Fibroblast of lung (primary cell): Measurements from ENCODE around the gene MRAS. TPM values are rescaled to one million over a fixed set of nuclear protein-coding genes. Genes with fewer than 3 reads are reported as not detected.

ENCODE experiments used
- DNase-seq, 2 donors: peaks; one replicate each; pipeline versions ENCODE4 v3.0.0 to v3.0.0-alpha.2; 2010; ENCODE audit warnings: low read depth in 2 of 2
- H2AFZ ChIP-seq: 2 replicates; pipeline ENCODE4 v1.5.1; 2012; ENCODE audit warnings: low read length, control low read depth, inconsistent platforms
- H3K27ac ChIP-seq: 2 replicates; pipeline ENCODE4 v1.5.1; 2011; ENCODE audit warnings: low read length, control low read depth; ENCODE audit not compliant: insufficient read depth
- H3K27me3 ChIP-seq: 2 replicates; pipeline ENCODE4 v1.5.1; 2011; ENCODE audit warnings: mild to moderate bottlenecking, low read length; ENCODE audit not compliant: control insufficient read depth, insufficient read depth
- H3K36me3 ChIP-seq: 2 replicates; pipeline ENCODE4 v1.5.1; 2011; ENCODE audit warnings: low read length; ENCODE audit not compliant: control insufficient read depth, insufficient read depth
- H3K4me1 ChIP-seq: 2 replicates; pipeline ENCODE4 v1.5.1; 2011; ENCODE audit warnings: low read length; ENCODE audit not compliant: control insufficient read depth, insufficient read depth; ENCODE audit errors: extremely low read depth
- H3K4me2 ChIP-seq: 2 replicates; pipeline ENCODE4 v1.5.1; 2011; ENCODE audit warnings: low read length, control low read depth; ENCODE audit not compliant: insufficient read depth; ENCODE audit errors: extremely low read depth
- H3K4me3 ChIP-seq, 4 experiments: fragments of 200-600 bp in 1 of 4; sonication (generic) in 1 of 4; replicated peaks in 1 of 4; 2 replicates each; pipeline ENCODE4 v1.5.1; 2011 to 2016; ENCODE audit warnings: low read length in 4 of 4, low read depth in 3 of 4, mild to moderate bottlenecking in 3 of 4, control low read depth in 2 of 4, inconsistent platforms in 1 of 4, mixed read lengths in 1 of 4; ENCODE audit not compliant: insufficient read depth in 1 of 4; ENCODE audit errors: control extremely low read depth in 1 of 4
- H3K79me2 ChIP-seq: 2 replicates; pipeline ENCODE4 v1.5.1; 2012; ENCODE audit warnings: mild to moderate bottlenecking, low read length, inconsistent platforms; ENCODE audit not compliant: control insufficient read depth, insufficient read depth
- H3K9ac ChIP-seq: 2 replicates; pipeline ENCODE4 v1.5.1; 2011; ENCODE audit warnings: mild to moderate bottlenecking, low read length, control low read depth; ENCODE audit not compliant: insufficient read depth
- H3K9me3 ChIP-seq: 2 replicates; pipeline ENCODE4 v1.5.1; 2012; ENCODE audit warnings: low read depth, low read length; ENCODE audit not compliant: control insufficient read depth, insufficient read depth
- H4K20me1 ChIP-seq: 2 replicates; pipeline ENCODE4 v1.5.1; 2011; ENCODE audit warnings: low read length; ENCODE audit not compliant: control insufficient read depth, insufficient read depth; ENCODE audit errors: extremely low read depth
- EZH2 ChIP-seq: IDR thresholded peaks from 2 replicates; pipeline ENCODE4 v1.5.1; 2012; ENCODE audit warnings: low read length, control low read depth, mild to moderate bottlenecking; ENCODE audit errors: missing control alignments
- polyA plus RNA-seq, 2 donors: library from polyadenylated mRNA; depleted of rRNA in 1 of 2; stranded (reverse) in 1 of 2; unstranded in 1 of 2; fragments of >200 nt; gene quantifications; 2 replicates each; pipeline ENCODE4 v1.2.1, GENCODE V29; 2011 to 2012; ENCODE audit warnings: missing spikeins in 1 of 2
- total RNA-seq: library from RNA; depleted of rRNA; stranded (reverse); fragments of >200 nt; gene quantifications from 2 replicates; pipeline ENCODE4 v1.2.1, GENCODE V29; 2014
- TF ChIP-seq, protein P1 (sequence below), 2 donors: IDR thresholded peaks in 1 of 2; conservative IDR thresholded peaks in 1 of 2; 1 replicate in 1 of 2; 2 replicates in 1 of 2; pipeline ENCODE4 v1.5.1; 2011 to 2012; ENCODE audit warnings: low read length in 2 of 2, control low read depth in 1 of 2, inconsistent platforms in 1 of 2, low read depth in 1 of 2, mild to moderate bottlenecking in 1 of 2

The MRAS gene
- total and polyA plus RNA-seq, 2 donors (not counting 1 experiment from before 2014, with no cell fraction given): 35.3 to 73.0 TPM

GRCh38 chr3:138405486-138405885, 57.1 kb downstream of the MRAS start:
- Histone ChIP-seq H3K9ac (no peak overlapping the region), H3K4me1 (no peaks in the 10 kb centered on the region), H3K27ac (no peak overlapping the region), H3K36me3 (no peaks in the 10 kb centered on the region), H3K4me2 (no peak overlapping the region), H4K20me1 (no peaks in the 10 kb centered on the region), H3K9me3 (no peaks in the 10 kb centered on the region), H3K4me3 (no peak overlapping the region), H3K27me3 (no peaks in the 10 kb centered on the region), H2AFZ (no peak overlapping the region), H3K79me2 (no peaks in the 10 kb centered on the region)
- TF ChIP-seq, protein P1, sequence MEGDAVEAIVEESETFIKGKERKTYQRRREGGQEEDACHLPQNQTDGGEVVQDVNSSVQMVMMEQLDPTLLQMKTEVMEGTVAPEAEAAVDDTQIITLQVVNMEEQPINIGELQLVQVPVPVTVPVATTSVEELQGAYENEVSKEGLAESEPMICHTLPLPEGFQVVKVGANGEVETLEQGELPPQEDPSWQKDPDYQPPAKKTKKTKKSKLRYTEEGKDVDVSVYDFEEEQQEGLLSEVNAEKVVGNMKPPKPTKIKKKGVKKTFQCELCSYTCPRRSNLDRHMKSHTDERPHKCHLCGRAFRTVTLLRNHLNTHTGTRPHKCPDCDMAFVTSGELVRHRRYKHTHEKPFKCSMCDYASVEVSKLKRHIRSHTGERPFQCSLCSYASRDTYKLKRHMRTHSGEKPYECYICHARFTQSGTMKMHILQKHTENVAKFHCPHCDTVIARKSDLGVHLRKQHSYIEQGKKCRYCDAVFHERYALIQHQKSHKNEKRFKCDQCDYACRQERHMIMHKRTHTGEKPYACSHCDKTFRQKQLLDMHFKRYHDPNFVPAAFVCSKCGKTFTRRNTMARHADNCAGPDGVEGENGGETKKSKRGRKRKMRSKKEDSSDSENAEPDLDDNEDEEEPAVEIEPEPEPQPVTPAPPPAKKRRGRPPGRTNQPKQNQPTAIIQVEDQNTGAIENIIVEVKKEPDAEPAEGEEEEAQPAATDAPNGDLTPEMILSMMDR (conservative IDR thresholded peaks at IDR 0.05 in 1 of 2, IDR thresholded peaks at IDR 0.05 in 1 of 2; ENCODE audit: low read depth in 1 of 2, low read length in 2 of 2): no peak
- TF ChIP-seq EZH2: no peak
- DNase-seq: no peak

DNA sequence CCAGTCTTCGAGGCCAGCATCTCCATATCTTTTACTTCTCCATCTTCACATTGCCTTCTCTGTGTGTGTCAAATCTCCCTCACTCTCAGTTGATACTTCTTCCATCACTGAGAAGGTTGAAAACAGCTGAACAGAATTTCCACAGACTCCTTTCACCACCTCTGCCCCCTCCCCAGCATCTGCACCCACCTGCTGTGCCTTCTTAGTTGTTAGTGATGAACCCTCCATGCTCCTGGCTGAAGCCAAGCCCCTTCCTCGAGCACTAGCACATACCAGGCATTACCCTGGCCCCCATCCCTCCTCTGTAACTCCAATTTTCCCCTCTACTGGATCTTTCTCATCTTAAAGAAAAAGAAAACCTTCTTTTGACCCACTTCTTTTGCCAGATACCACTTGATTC, 58.2 kb downstream of the MRAS start:
- no peaks in the 10 kb centered on the region for H3K27me3 ChIP-seq
- no peak for DNase-seq
- H3K27ac ChIP-seq: no peak overlapping the region
- H3K4me2 ChIP-seq: no peak overlapping the region
- H3K36me3 ChIP-seq: no peaks in the 10 kb centered on the region
- no peak overlapping the region for H2AFZ ChIP-seq
- H3K9me3 ChIP-seq: no peaks in the 10 kb centered on the region
- no peaks in the 10 kb centered on the region for H4K20me1 ChIP-seq
- H3K4me3 ChIP-seq: no peak overlapping the region
- TF ChIP-seq, protein P1 (conservative IDR thresholded peaks at IDR 0.05 in 1 of 2, IDR thresholded peaks at IDR 0.05 in 1 of 2; ENCODE audit: low read depth in 1 of 2, low read length in 2 of 2): no peak
- no peak for TF ChIP-seq EZH2
- H3K9ac ChIP-seq: no peak overlapping the region
- H3K4me1 ChIP-seq: no peaks in the 10 kb centered on the region
- no peaks in the 10 kb centered on the region for H3K79me2 ChIP-seq

- Histone ChIP-seq H3K9me3 (no peaks in the 10 kb centered on the region), H3K4me3 (no peak overlapping the region), H3K36me3 (no peaks in the 10 kb centered on the region), H3K27me3 (no peaks in the 10 kb centered on the region), H3K79me2 (no peaks in the 10 kb centered on the region), H3K27ac (no peak overlapping the region), H4K20me1 (no peaks in the 10 kb centered on the region), H3K4me1 (no peaks in the 10 kb centered on the region), H2AFZ (no peak overlapping the region), H3K9ac (no peak overlapping the region), H3K4me2 (no peak overlapping the region)
- TF ChIP-seq, protein P1 (conservative IDR thresholded peaks at IDR 0.05 in 1 of 2, IDR thresholded peaks at IDR 0.05 in 1 of 2; ENCODE audit: low read depth in 1 of 2, low read length in 2 of 2): no peak
- TF ChIP-seq EZH2: no peak
- DNase-seq: no peak
These were observed 59.0 kb downstream of the MRAS start for GRCh38 chr3:138407236-138407907.
